Measurements from ENCODE around the gene NBR1.
"Not testable (repeated sequence)": the region's sequence is repeated elsewhere in the genome, so short reads cannot be mapped to it uniquely, and the experiment has no call there.

Gene NBR1

DNA sequence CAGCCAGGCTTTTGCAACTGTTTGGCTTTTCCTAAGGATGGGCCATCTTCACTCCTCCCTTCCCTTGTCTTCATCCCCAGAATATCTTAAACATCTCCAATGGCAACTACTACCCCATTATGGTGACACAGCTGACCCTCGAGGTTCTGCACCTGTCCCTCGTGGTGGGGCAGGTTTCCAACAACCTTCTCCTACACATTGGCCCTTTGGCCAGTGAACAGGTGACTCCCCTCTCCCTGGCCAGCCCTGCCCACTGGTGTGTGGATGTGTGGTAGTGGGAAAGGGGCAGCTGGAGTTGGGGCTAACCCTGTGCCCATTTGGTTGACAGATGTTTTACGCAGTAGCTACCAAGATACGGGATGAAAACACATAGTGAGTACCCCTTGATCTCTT is 45.4 kb downstream of the NBR1 start:
- DNase-seq: no peak

DNA sequence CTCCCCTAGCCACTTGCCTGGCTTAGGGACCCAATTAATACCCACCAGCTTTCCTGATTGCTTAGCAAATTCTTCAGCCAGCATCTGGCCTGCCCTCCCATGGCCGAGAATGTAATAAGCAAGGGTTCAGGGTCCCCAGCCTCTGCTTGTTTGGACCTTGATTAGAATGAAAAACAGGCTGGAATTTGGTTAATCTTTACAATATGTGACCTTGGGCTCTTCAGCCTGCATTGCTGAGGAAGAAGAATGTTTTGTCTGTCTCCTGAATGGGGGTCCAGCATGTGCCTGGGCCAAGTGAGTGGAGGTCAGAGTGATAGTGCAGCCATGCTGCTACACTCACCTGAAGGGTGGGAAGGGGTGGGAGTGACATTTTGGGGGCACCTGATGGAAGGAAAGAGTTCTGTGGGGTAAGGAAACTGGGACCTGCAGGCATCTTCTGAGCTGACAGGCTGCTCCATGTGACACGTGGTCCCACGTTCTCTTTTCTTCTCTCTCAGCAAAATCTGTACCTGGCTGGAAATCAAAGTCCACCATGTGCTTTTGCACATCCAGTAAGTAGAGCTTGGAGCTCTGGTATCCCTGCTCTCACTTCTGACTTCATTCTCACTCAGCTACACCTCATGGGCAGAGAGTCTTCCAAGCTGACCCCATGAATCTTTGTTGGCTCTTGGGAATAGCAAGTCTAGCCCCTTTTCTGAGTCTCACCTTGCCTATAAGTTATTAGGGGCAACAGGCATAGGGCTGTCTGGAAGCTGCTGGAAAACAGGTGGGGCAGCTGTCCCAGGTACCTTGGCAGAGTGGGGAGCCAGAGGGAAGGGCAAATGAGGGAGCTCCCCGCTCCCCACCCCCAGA is 46.0 kb downstream of the NBR1 start:
- no peak for DNase-seq

DNA sequence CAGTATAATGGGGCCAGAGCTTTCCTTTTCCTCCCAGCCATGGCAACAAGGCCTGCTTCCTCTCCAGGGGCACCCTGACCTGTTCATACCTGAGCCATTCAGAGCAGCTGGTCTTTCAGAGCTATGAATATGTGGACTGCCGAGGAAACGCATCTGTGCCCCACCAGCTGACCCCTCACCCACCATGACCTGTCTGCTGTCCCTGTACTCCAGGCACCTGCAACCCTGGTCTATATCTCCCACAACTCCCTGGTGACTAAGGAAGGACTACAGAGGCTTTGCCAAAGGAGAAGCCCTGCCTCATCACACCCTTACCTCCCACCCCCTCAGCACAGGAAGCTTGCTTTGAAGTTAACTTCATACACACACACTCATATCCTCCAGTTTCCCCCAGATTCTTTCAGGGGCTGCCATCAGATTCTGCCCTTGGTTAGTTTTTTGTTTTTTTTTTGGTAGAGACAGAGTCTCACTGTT is 46.6 kb downstream of the NBR1 start:
- DNase-seq: no peak

DNA sequence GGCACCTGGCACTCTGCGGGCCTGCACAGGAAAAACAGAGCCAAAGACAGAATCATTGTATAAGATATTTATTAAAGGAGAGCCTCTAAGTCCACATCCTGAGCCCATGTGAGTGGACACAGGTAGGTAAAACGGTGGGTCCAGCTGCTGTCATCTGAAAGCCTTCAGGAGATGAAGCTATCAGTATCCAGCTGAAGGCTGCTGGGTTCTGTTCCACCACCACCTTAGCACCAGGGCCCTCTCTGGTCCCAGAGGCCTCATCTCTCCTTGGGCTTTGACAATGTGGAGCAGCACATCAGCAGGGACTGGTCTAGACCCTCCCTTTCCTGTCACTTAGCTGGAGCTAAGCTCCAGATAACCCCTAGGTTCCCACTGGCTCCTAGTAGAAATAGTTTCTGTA is 48.0 kb downstream of the NBR1 start:
- no peak for DNase-seq

- DNase-seq: no peak
Measured at GRCh38 chr17:43219746-43220380, 48.8 kb downstream of the NBR1 start.

- DNase-seq: no peak
Measured at GRCh38 chr17:43220511-43221125, 49.6 kb downstream of the NBR1 start.

DNA sequence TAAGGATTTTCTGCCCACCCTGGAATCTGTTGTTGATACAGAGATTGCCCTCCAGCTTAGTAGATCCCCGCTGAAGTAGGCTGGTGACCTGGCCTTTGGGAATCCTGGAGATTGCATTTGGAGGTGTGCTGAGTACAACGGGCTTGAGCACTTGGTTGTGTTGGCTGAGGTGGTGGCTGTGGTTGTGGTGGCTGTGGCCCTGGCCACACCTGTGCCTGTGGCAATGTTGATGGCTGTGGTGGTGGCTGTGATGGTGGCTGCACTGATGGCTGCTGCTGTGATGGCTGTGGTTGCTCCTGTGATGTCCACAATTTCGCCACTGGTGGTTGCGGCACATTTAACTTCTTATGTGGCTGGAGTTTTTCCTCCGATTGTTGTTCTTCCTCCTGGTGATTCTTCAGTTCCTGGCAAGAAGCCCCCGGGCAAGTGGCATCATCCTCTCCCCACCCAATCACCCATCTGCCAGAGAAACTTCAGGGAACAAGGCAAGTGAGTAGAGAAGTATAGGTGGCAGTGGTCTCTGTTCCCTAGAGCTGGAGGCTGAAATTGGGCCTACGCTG is 53.2 kb downstream of the NBR1 start:
- no peak for DNase-seq

DNA sequence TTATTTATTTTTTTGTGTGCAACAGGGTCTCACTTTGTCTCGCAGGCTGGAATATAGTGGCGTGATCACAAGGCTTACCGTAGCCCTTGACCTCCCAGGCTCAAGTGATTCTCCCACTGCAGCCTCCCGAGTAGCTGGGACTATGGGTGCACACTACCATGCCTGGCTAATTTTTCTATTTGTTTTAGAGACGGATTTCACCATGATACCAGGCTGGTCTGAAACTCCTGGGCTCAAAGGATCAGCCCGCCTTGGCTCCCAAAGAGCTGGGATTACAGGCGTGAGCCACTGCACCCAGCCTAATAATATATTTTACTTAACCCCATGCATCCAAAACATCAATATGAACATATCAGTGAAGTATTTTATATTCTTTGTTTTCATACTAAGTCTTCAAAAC is 55.4 kb downstream of the NBR1 start:
- DNase-seq: no peak

DNA sequence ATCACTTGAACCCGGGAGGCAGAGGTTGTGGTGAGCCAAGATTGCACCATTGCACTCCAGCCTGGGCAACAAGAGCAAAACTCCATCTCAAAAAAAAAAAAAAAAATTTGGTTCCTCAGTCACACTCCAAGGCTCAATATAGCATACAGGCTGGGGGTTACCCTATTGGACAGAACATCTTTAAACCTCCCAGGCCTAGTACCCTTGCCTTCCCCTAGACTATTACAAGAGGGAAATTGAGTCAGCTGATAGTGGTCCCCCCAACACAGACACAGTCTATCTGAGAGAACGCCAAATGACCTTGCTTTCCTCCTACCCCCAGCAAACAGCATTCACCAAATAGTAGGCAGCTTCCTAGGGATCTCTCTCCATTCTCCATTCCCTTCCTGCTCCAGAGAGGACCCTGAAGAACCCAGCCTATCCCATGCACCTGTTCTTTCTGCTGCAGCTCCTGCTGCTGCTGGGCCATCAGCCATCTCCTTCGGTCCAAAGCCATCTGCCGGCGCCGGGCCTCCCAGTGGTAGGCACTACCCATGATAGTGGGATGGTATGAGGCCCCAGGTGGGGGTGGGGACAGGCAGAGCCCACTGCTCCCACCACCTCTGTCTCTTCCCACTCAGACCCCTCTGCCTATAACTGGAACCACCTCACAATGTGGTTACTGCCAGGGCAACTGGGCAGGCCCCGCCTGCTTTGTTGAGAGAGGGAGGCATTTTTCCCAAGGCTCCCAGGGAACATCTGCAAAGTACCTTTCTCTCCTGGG is 57.2 kb downstream of the NBR1 start, which contains the start of gene CCDC200:
Gene CCDC200, minus strand, starts transcription at position 604 of the 763 bp plus-strand sequence. Its CDS starts 69 bp downstream, at position 535.
- not testable (repeated sequence) for DNase-seq

DNA sequence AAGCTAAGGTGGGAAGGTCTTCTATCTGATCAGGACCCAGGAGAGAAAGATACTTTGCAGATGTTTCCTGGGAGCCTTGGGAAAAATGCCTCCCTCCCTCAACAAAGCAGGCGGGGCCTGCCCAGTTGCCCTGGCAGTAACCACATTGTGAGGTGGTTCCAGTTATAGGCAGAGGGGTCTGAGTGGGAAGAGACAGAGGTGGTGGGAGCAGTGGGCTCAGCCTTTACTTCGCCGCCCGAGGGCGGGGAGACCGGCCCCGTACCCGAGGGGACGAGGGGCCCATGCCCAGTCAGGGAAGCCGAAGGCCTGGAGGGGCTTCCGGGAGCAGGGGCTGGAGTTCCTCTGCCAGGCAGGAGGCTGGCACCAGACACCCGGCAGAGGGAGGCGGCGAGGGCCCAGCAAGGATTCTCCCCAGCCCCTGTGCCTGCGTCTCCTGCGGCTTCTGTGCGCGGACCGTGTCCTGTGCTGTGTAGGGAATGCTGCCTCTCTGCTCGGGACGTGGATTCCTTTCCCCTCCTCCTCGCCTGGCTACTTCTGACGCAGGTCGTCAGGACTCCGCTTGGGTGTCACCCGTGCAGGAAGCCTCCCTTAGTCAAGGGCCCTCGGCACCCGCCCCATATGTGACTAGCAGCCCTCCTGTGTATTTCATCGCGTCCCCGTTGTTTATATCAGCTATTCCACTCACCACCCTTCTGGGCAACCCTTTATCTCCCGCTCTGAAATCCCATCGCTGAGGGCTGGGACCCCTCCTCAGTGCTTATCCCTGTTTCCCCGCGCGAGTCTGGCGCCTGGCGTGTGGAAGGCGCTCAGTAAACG is 60.4 kb downstream of the NBR1 start:
- DNase-seq: not testable (repeated sequence)

- DNase-seq: not testable (repeated sequence)
Measured at GRCh38 chr17:43232021-43232699, 61.1 kb downstream of the NBR1 start.

DNA sequence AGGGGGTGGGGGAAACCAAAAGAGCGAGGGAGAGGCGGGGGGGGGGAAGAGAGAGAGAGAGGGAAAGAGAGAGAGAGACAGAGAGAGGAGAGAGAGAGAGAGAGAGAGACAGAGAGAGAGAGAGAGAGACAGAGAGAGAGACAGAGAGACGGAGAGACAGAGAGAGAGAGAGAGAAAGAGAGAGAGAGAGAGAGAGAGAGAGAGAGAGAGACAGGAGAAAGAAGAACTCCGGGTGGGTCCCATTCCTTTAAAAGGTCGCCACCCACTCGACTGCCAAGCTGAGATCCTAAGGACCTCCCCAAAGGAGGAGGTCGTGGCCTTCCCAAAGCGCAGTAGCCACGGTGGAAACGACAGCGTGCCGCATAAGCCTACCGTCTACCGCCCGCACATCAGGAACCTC is 62.2 kb downstream of the NBR1 start:
- not testable (repeated sequence) for DNase-seq

DNA sequence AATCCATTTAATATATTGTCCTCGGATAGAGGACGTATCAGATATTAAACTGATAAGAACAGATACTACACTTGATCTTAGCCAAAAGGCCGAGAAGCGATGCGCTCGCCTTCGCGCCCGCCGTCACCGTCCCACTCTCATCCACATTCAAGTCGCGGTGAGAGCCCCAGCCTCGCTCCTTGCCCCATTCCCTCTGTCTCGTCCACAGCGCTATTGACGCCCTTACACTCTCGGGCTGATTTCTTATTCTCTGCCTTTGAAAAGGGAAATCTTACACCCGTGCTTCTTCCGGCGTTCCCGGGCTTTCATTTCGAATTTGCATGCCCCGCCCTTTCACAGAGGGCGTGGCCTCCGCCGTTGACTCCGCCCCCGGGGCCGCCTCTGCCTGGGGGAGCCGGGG is 62.9 kb downstream of the NBR1 start, which contains the start of gene RNU2-1:
Gene RNU2-1, minus strand, starts transcription at position 101 of the 400 bp plus-strand sequence.
- DNase-seq: not testable (repeated sequence)

GRCh38 chr17:43239597-43239996 is 68.6 kb downstream of the NBR1 start:
- not testable (repeated sequence) for DNase-seq

GRCh38 chr17:43240596-43241352 is 69.8 kb downstream of the NBR1 start:
- not testable (repeated sequence) for DNase-seq

- not testable (repeated sequence) for DNase-seq
Measured at GRCh38 chr17:43246456-43246855, 75.4 kb downstream of the NBR1 start.
